Body of pancreas (tissue), 4 donors: ENCODE data around the gene BABAM2. TPM values are rescaled to one million over a fixed set of nuclear protein-coding genes. Genes with fewer than 3 reads are reported as not detected.

Source experiments
- ATAC-seq: fragments of 150-250 bp; one replicate; pipeline ENCODE4 v1.9.1; 2016
- DNase-seq, 4 donors: peaks; one replicate each; pipeline ENCODE4 v3.0.0-alpha.2; 2019
- H3K27ac ChIP-seq, 4 donors: fragments of 200-600 bp; sonication (generic); 1 replicate in 3 of 4; 2 replicates in 1 of 4; pipeline versions ENCODE4 v1.5.1 to v1.6.1; 2016 to 2019; ENCODE audit warnings: mild to moderate bottlenecking in 1 of 4, mixed read lengths in 1 of 4, moderate library complexity in 1 of 4
- H3K27me3 ChIP-seq, 2 donors: fragments of 200-600 bp; sonication (generic); one replicate each; pipeline ENCODE4 v1.6.0; 2016; ENCODE audit warnings: mild to moderate bottlenecking in 1 of 2
- H3K36me3 ChIP-seq, 2 donors: fragments of 200-600 bp; sonication (generic); replicated peaks in 1 of 2; 2 replicates each; pipeline ENCODE4 v1.5.1; 2016; ENCODE audit warnings: low read depth in 2 of 2; ENCODE audit not compliant: insufficient read depth in 1 of 2
- H3K4me1 ChIP-seq: fragments of 200-600 bp; sonication (generic); one replicate; pipeline ENCODE4 v1.6.0; 2016
- H3K4me3 ChIP-seq, 2 donors: fragments of 200-600 bp; sonication (generic); 1 replicate in 1 of 2; 2 replicates in 1 of 2; pipeline ENCODE4 v1.5.1; 2016 to 2019
- H3K9me3 ChIP-seq, 3 donors: fragments of 200-600 bp; sonication (generic); 1 replicate in 2 of 3; 2 replicates in 1 of 3; pipeline ENCODE4 v1.5.1; 2016
- POLR2A ChIP-seq, 3 donors: fragments of 450-650 bp; IDR thresholded peaks; one replicate each; pipeline ENCODE4 v1.6.1; 2016; ENCODE audit warnings: antibody characterized with exemption in 3 of 3, mild to moderate bottlenecking in 2 of 3
- WGBS, 2 donors: methylation state at CpG; one replicate each; pipeline ENCODE4 v1.1.5; 2017; 5-methylcytosine and 5-hydroxymethylcytosine counted together
- intact Hi-C: fragments of 100-400 bp; cut with DNase I; formaldehyde crosslinking; loops from one replicate; pipeline ENCODE4 v1.15.1; 2023
- total RNA-seq, 2 donors: library from RNA; depleted of rRNA; stranded (reverse); fragments of >200 nt; gene quantifications; one replicate each; pipeline ENCODE4 v1.1.0, GENCODE V29; 2016
- TF ChIP-seq, protein P1 (sequence below), 7 experiments: fragments of 450-650 bp in 4 of 7; fragments of 200-600 bp in 3 of 7; sonication (generic) in 3 of 7; IDR thresholded peaks; one replicate each; pipeline ENCODE4 v1.5.1; 2016 to 2019; ENCODE audit warnings: antibody characterized with exemption in 7 of 7

Gene BABAM2
- total RNA-seq, 2 donors from 2014 or later = 20.5 to 22.4 TPM

DNA sequence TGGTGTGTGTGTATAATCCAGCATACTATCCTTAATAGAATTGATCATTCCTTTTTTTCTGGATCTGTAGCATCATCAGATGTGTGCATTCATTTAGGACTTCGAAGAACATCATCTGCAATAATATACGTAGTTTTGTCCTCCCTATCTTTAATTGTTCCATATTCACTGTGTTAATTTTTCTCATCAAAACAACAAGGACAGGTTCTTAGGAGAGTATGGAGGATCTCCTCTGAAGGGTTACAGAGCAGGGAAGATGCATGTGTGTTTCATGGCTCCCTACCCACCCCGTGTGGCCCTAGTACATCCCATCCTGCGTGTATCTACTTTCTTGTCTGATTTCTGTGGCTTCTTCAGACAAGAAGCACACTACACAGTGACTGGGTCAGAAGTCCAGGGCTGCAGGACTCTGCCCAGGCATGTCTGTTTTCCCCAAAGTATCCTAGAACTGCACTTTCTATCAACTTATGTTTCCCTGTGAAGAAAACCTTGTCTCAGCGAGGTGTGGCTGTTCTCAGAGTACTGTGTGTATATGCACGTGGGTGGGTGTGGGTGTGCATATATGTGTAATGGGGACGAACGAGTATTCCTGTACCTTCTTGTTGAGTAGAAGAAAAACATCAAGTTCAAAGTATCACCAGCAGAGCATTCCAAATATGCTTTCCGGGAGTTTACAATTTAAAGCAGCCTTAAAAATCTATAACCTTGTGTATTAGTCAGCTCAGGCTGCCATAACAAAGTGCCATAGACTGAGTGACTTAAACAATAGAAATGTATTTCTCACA, 281.8 kb downstream of the BABAM2 start:
- no peak for DNase-seq
- no peaks in the 10 kb centered on the region for H3K27me3 ChIP-seq
- ATAC-seq = no peak
- WGBS, 2 donors = 94 to 96% methylated on average over 9 of the region's 9 CpGs
- H3K36me3 ChIP-seq = no peaks in the 10 kb centered on the region
- no peak overlapping the region for H3K27ac ChIP-seq
- H3K4me1 ChIP-seq = no peaks in the 10 kb centered on the region
- intact Hi-C loops = no loop called here
- no peak for TF ChIP-seq POLR2A (IDR thresholded peaks at IDR 0.05)
- TF ChIP-seq, protein P1, sequence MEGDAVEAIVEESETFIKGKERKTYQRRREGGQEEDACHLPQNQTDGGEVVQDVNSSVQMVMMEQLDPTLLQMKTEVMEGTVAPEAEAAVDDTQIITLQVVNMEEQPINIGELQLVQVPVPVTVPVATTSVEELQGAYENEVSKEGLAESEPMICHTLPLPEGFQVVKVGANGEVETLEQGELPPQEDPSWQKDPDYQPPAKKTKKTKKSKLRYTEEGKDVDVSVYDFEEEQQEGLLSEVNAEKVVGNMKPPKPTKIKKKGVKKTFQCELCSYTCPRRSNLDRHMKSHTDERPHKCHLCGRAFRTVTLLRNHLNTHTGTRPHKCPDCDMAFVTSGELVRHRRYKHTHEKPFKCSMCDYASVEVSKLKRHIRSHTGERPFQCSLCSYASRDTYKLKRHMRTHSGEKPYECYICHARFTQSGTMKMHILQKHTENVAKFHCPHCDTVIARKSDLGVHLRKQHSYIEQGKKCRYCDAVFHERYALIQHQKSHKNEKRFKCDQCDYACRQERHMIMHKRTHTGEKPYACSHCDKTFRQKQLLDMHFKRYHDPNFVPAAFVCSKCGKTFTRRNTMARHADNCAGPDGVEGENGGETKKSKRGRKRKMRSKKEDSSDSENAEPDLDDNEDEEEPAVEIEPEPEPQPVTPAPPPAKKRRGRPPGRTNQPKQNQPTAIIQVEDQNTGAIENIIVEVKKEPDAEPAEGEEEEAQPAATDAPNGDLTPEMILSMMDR (IDR thresholded peaks at IDR 0.05) = no peak
- H3K4me3 ChIP-seq = no peak overlapping the region
- no peaks in the 10 kb centered on the region for H3K9me3 ChIP-seq

DNA sequence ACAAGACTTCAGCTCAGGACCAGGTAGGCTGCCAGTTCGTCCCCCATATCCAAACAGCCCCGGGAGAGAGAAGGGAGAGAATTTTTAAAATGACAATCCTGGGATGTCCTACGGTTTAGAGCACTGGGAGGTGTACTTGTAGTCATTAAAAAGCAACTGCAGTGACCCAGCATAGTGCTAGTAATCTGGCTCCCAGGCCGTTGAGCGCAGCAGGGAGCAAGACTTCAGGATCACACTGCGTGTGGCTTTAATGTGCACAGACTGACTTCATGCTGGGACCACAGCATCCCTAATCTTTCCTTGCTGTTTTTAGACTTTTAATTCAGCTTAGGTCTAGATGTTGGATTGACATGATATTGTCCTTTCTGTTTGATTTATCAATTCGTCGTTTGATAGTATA, 282.8 kb downstream of the BABAM2 start:
- Histone ChIP-seq H3K36me3 (no peaks in the 10 kb centered on the region), H3K27ac (no peak overlapping the region), H3K9me3 (no peaks in the 10 kb centered on the region), H3K4me3 (no peak overlapping the region), H3K4me1 (no peaks in the 10 kb centered on the region), H3K27me3 (no peaks in the 10 kb centered on the region)
- intact Hi-C loops = no loop called here
- DNase-seq (no peak), ATAC-seq (no peak)
- TF ChIP-seq POLR2A (IDR thresholded peaks at IDR 0.05) = no peak
- TF ChIP-seq, protein P1 (IDR thresholded peaks at IDR 0.05) = no peak
- WGBS, 2 donors = 80 to 84% methylated on average over 8 of the region's 8 CpGs

DNA sequence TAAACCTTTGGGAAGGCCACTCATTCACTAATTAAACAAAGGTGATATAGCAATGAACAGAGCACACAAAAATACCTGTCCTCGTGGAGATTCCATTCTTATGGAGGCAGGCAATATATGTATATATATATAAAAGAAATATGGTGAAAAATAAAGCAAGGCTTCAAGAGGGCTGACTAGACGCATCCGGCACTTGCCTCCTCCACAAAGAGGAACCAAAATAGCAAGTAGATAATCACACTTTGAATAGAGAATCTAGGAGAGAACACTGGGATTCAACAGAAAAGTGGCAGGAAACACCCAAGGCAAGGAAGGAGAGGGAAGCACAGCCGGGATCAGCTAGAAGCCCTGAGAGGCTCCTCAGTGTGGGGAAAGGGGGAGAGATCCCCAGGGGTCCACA, 283.7 kb downstream of the BABAM2 start:
- Histone ChIP-seq H3K27me3 (no peaks in the 10 kb centered on the region), H3K36me3 (no peaks in the 10 kb centered on the region), H3K27ac (no peak overlapping the region), H3K4me1 (no peaks in the 10 kb centered on the region), H3K4me3 (no peak overlapping the region), H3K9me3 (no peaks in the 10 kb centered on the region)
- no peak for TF ChIP-seq POLR2A (IDR thresholded peaks at IDR 0.05)
- DNase-seq = no peak
- WGBS, 2 donors = 90 to 92% methylated on average over 4 of the region's 4 CpGs
- intact Hi-C loops = no loop called here
- ATAC-seq = no peak

DNA sequence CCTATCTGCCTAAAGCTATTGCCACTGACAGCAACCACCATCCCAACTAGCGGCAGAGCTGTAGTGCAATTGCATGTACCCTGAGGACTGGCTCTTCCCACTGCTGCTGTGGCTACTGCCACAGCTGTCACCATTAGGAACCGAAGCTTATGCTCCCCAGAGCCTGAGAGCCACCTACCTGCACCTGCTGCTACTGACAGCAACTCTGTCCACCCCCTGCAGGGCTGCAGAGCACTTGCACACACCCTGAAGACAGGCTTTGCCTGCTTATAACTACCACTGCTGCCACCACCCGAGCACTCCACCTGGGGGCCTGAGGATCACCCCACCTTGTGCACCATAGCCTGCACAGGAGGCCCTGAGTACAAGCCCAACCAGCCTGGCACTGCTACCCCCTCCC, 284.5 kb downstream of the BABAM2 start:
- Histone ChIP-seq H3K27ac (no peak overlapping the region), H3K9me3 (no peaks in the 10 kb centered on the region), H3K27me3 (no peaks in the 10 kb centered on the region), H3K4me1 (no peaks in the 10 kb centered on the region), H3K4me3 (no peak overlapping the region), H3K36me3 (no peaks in the 10 kb centered on the region)
- intact Hi-C loops = no loop called here
- ATAC-seq = no peak
- TF ChIP-seq, protein P1 (IDR thresholded peaks at IDR 0.05) = no peak
- TF ChIP-seq POLR2A (IDR thresholded peaks at IDR 0.05) = no peak
- DNase-seq = no peak
- 92 to 97% methylated on average over 2 to 3 of the region's 3 CpGs for WGBS, 2 donors

DNA sequence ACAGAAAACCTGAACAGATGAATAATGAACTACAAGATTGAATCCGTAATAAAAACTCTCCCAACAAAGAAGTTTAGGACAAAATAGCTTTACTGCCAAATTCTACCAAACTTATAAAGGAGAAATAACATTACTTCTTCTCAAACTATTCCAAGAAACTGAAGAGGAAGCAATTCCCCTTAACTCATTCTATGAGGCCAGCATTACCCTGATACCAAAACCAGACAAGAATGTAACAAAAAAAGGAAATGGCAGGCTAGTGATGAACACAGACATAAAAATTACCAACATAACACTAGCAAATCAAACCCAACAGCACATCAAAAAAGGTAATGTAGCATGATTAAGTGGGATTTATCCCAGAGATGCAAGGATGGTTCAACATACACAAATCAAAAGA, 288.4 kb downstream of the BABAM2 start:
- DNase-seq (no peak), ATAC-seq (no peak)
- intact Hi-C loops = no loop called here
- H3K4me3 ChIP-seq = no peak overlapping the region
- no peak for TF ChIP-seq POLR2A (IDR thresholded peaks at IDR 0.05)
- TF ChIP-seq, protein P1 (IDR thresholded peaks at IDR 0.05) = no peak
- WGBS, 2 donors = 97% methylated on average over 1 of the region's 1 CpG
- H3K27me3 ChIP-seq = no peaks in the 10 kb centered on the region
- no peaks in the 10 kb centered on the region for H3K4me1 ChIP-seq
- no peaks in the 10 kb centered on the region for H3K36me3 ChIP-seq
- no peaks in the 10 kb centered on the region for H3K9me3 ChIP-seq
- H3K27ac ChIP-seq = no peak overlapping the region
